K562 (cell line): Measurements from ENCODE around the gene CNDP2. TPM values are rescaled to one million over a fixed set of nuclear protein-coding genes. Genes with fewer than 3 reads are reported as not detected.

Source experiments
- ATAC-seq: fragments of 200-7000 bp; cut with Tn5 transposase; 3 replicates; pipeline ENCODE4 v1.9.1; 2020; ENCODE audit warnings: moderate library complexity
- BruUV-seq: library from RNA; stranded (reverse); fragments of 400-500 nt; replicated peaks from 2 replicates; lab custom pipeline; 2021; lab: Mats Ljungman, UMichigan
- CTCF ChIA-PET: fragments of 300-600 bp; formaldehyde crosslinking; extraction: SDS; loops from one replicate; lab custom pipeline; 2021; ENCODE audit warnings: low intra/inter-chr PET ratio; lab: Yijun Ruan, JAX
- POLR2A ChIA-PET: fragments of 300-600, 350-650 bp; sonication (Branson Sonifier 250); formaldehyde crosslinking; extraction: SDS; loops from one replicate; lab custom pipeline; 2021; ENCODE audit warnings: antibody characterized with exemption, inconsistent platforms; lab: Yijun Ruan, JAX
- DNase-seq, 4 experiments: peaks; one replicate each; pipeline versions ENCODE4 v3.0.0 to v3.0.0-alpha.2; 2011 to 2018; ENCODE audit warnings: low spot score in 3 of 4, mixed read lengths in 3 of 4; ENCODE audit errors: extremely low read depth in 1 of 4
- FAIRE-seq: peaks from 2 replicates; lab custom pipeline; 2011; peaks lifted over from hg19 to GRCh38; lab: Jason Lieb, UNC
- H2AFZ ChIP-seq: 2 replicates; pipeline ENCODE4 v1.6.0; 2011; ENCODE audit warnings: low read depth, low read length, control low read depth, inconsistent platforms
- H3K27ac ChIP-seq: fragments of 200-600 bp; 3 replicates; pipeline ENCODE4 v1.8.0; 2011; ENCODE audit warnings: low read depth, mild to moderate bottlenecking, control low read depth, inconsistent platforms, low read length, moderate library complexity, mixed read lengths; ENCODE audit errors: extremely low read depth
- H3K27me3 ChIP-seq, 2 experiments: fragments of 300-600 bp in 1 of 2; 2 replicates in 1 of 2; 3 replicates in 1 of 2; pipeline versions ENCODE4 v1.6.0 to v1.8.0; 2011; ENCODE audit warnings: inconsistent platforms in 2 of 2, low read length in 2 of 2, mild to moderate bottlenecking in 1 of 2, mixed read lengths in 1 of 2, moderate library complexity in 1 of 2; ENCODE audit not compliant: control insufficient read depth in 2 of 2, insufficient read depth in 2 of 2
- H3K36me3 ChIP-seq: fragments of 300-600 bp; 3 replicates; pipeline ENCODE4 v1.8.0; 2011; ENCODE audit warnings: mild to moderate bottlenecking, low read length, inconsistent platforms; ENCODE audit not compliant: control insufficient read depth, insufficient read depth
- H3K4me1 ChIP-seq, 2 experiments: fragments of 200-600 bp in 1 of 2; replicated peaks in 1 of 2; 2 replicates in 1 of 2; 3 replicates in 1 of 2; pipeline versions ENCODE4 v1.5.1 to v1.8.0; 2011; ENCODE audit warnings: inconsistent platforms in 2 of 2, low read length in 2 of 2, mild to moderate bottlenecking in 1 of 2, mixed read lengths in 1 of 2, moderate library complexity in 1 of 2; ENCODE audit not compliant: control insufficient read depth in 2 of 2, insufficient read depth in 2 of 2
- H3K4me2 ChIP-seq: 2 replicates; pipeline ENCODE4 v1.6.1; 2011; ENCODE audit warnings: low read length, control low read depth, inconsistent platforms, mixed read lengths; ENCODE audit not compliant: insufficient read depth
- H3K4me3 ChIP-seq: fragments of 200-600 bp; sonication (generic), shearing (Covaris generic); 2 replicates; pipeline ENCODE4 v1.5.1; 2016; ENCODE audit warnings: control low read depth, inconsistent platforms
- H3K79me2 ChIP-seq: fragments of 200-600 bp; 3 replicates; pipeline ENCODE4 v1.8.0; 2011; ENCODE audit warnings: low read length, inconsistent platforms; ENCODE audit not compliant: control insufficient read depth, insufficient read depth
- H3K9ac ChIP-seq, 2 experiments: 2 replicates each; pipeline versions ENCODE4 v1.6.0 to v1.6.1; 2011; ENCODE audit warnings: low read depth in 2 of 2, low read length in 2 of 2, control low read depth in 1 of 2, inconsistent platforms in 1 of 2, mild to moderate bottlenecking in 1 of 2, mixed read lengths in 1 of 2; ENCODE audit not compliant: insufficient read depth in 1 of 2
- H3K9me1 ChIP-seq: one replicate; pipeline ENCODE4 v1.6.0; 2011; ENCODE audit warnings: inconsistent platforms, mild to moderate bottlenecking, low read length, moderate library complexity; ENCODE audit not compliant: control insufficient read depth, insufficient read depth
- H3K9me3 ChIP-seq: replicated peaks from 2 replicates; pipeline ENCODE4 v1.5.1; 2011; ENCODE audit warnings: low read depth, low read length, inconsistent platforms; ENCODE audit not compliant: control insufficient read depth, insufficient read depth
- H4K20me1 ChIP-seq: replicated peaks from 2 replicates; pipeline ENCODE4 v1.6.1; 2011; ENCODE audit warnings: low read length, inconsistent platforms, mixed read lengths; ENCODE audit not compliant: control insufficient read depth, insufficient read depth
- ETV6 ChIP-seq, 3 experiments: fragments of 150-350 bp in 1 of 3; sonication (generic) in 1 of 3; formaldehyde crosslinking in 1 of 3; IDR thresholded peaks; 2 replicates each; pipeline versions ENCODE4 v1.6.1 to v1.8.0; 2014 to 2022; ENCODE audit warnings: borderline replicate concordance in 2 of 3, low read depth in 2 of 3, antibody characterized with exemption in 1 of 3, low read length in 1 of 3, mild to moderate bottlenecking in 1 of 3, missing genetic modification reagents in 1 of 3
- EZH2 ChIP-seq: IDR thresholded peaks from 2 replicates; pipeline ENCODE4 v1.6.1; 2012; ENCODE audit warnings: low read depth, mild to moderate bottlenecking, inconsistent platforms, low read length, borderline replicate concordance
- HNRNPUL1 ChIP-seq: fragments of 200-400 bp; formaldehyde crosslinking; IDR thresholded peaks from 2 replicates; pipeline ENCODE4 v1.6.1; 2017; ENCODE audit warnings: low read length
- IFI16 ChIP-seq: fragments of 250-450 bp; sonication (Bioruptor Pico); IDR thresholded peaks from 2 replicates; pipeline ENCODE4 v2.1.2; 2022; ENCODE audit warnings: mild to moderate bottlenecking, inconsistent platforms
- KDM5B ChIP-seq: fragments of 200-600 bp; sonication (generic); IDR thresholded peaks from 2 replicates; pipeline ENCODE4 v1.6.1; 2012; ENCODE audit warnings: low read depth, mild to moderate bottlenecking, moderate library complexity, low read length, control low read depth, inconsistent platforms; ENCODE audit not compliant: insufficient replicate concordance
- MEF2A ChIP-seq: IDR thresholded peaks from 2 replicates; pipeline ENCODE4 v1.6.1; 2011; ENCODE audit warnings: low read depth, mild to moderate bottlenecking, low read length, moderate library complexity; ENCODE audit not compliant: control insufficient read depth
- RBM22 ChIP-seq: fragments of 200-400 bp; formaldehyde crosslinking; IDR thresholded peaks from 2 replicates; pipeline ENCODE4 v1.6.1; 2018; ENCODE audit warnings: low read length, low read depth; ENCODE audit not compliant: poor library complexity, severe bottlenecking
- RCOR1 ChIP-seq, 2 experiments: IDR thresholded peaks; 2 replicates each; pipeline ENCODE4 v1.6.1; 2012; ENCODE audit warnings: low read depth in 2 of 2, low read length in 2 of 2, borderline replicate concordance in 1 of 2, improper control_type of control experiment in 1 of 2
- SMARCE1 ChIP-seq: fragments of 450-650 bp; IDR thresholded peaks from 2 replicates; pipeline ENCODE4 v1.7.1; 2016; ENCODE audit warnings: mild to moderate bottlenecking
- STAT5A ChIP-seq: IDR thresholded peaks from 2 replicates; pipeline ENCODE4 v1.6.1; 2012; ENCODE audit warnings: low read length, inconsistent platforms, borderline replicate concordance
- TEAD2 ChIP-seq: fragments of 450-650 bp; IDR thresholded peaks from 2 replicates; pipeline ENCODE4 v1.6.1; 2016; ENCODE audit warnings: missing genetic modification characterization, control low read depth, missing compliant biosample characterization
- ZBTB8A ChIP-seq: fragments of 450-650 bp; IDR thresholded peaks from 2 replicates; pipeline ENCODE4 v1.6.1; 2018; ENCODE audit warnings: mild to moderate bottlenecking, moderate library complexity; ENCODE audit not compliant: partially characterized antibody
- ZKSCAN1 ChIP-seq: fragments of 150-350 bp; IDR thresholded peaks from 2 replicates; pipeline ENCODE4 v1.6.1; 2016; ENCODE audit warnings: low read depth, low read length
- ZNF41 ChIP-seq: fragments of 250-450 bp; sonication (Bioruptor Pico); conservative IDR thresholded peaks from 2 replicates; pipeline ENCODE4 v1.4.0; 2020; ENCODE audit warnings: mild to moderate bottlenecking
- ZNF436 ChIP-seq: fragments of 250-450, 450-650 bp; sonication (Bioruptor Pico); formaldehyde crosslinking; IDR thresholded peaks from 2 replicates; pipeline ENCODE4 v1.7.0; 2020; ENCODE audit warnings: mild to moderate bottlenecking
- in situ Hi-C: fragments of 300-500 bp; cut with MboI; formaldehyde crosslinking; loops from 4 replicates; pipeline ENCODE4 v1.15.0; 2018; ENCODE audit warnings: inconsistent platforms, mixed read lengths
- intact Hi-C: fragments of 100-400 bp; cut with micrococcal nuclease; formaldehyde crosslinking; loops from 2 replicates; pipeline ENCODE4 v1.14.2; 2022
- polyA plus RNA-seq, 8 experiments: library from polyadenylated mRNA; depleted of rRNA in 4 of 8; stranded (reverse) in 5 of 8; unstranded in 3 of 8; fragments of >200 nt; fragmentation: Nextera tagmentation in 2 of 8; fragmentation: Illumina TruSeq in 1 of 8; extraction: Ambion mirVana in 2 of 8; extraction: Trizol in 1 of 8; gene quantifications; 2 replicates each; pipeline versions ENCODE4 v1.2.1 to v1.2.3, GENCODE V29; 2011 to 2014; ENCODE audit warnings: inconsistent platforms in 1 of 8, missing spikeins in 1 of 8
- total RNA-seq, 7 experiments: library from RNA; depleted of rRNA in 6 of 7; stranded (reverse); fragments of >200 nt in 6 of 7; fragmentation: Illumina TruSeq in 2 of 7; extraction: Trizol in 2 of 7; gene quantifications; 2 replicates each; pipeline versions ENCODE4 v1.2.1 to v1.2.3, GENCODE V29; 2011 to 2021; ENCODE audit warnings: low replicate concordance in 1 of 7
- TF ChIP-seq, protein P1 (sequence below): sonication (generic); formaldehyde crosslinking; IDR thresholded peaks from 2 replicates; pipeline ENCODE4 v1.8.0; 2022; ENCODE audit warnings: mild to moderate bottlenecking, missing genetic modification reagents, borderline replicate concordance
- TF ChIP-seq, protein P2 (sequence below): fragments of 250-450 bp; sonication (Bioruptor Pico); IDR thresholded peaks from 2 replicates; pipeline ENCODE4 v1.8.0; 2022; ENCODE audit warnings: inconsistent platforms, mild to moderate bottlenecking, moderate library complexity, borderline replicate concordance
- TF ChIP-seq, protein P3 (sequence below): fragments of 450-650 bp; IDR thresholded peaks from 2 replicates; pipeline ENCODE4 v1.6.1; 2018; ENCODE audit warnings: mild to moderate bottlenecking, low read depth; ENCODE audit not compliant: partially characterized antibody

The CNDP2 gene
- total and polyA plus RNA-seq, 9 of the 15 experiments (the other 6 are each of a cell fraction or from before 2014, with no cell fraction given) = 34.1 to 128 (median 53.8) TPM

GRCh38 chr18:74573053-74573452, 76.9 kb downstream of the CNDP2 start:
- Histone ChIP-seq H2AFZ (no peak overlapping the region), H4K20me1 (no peaks in the 10 kb centered on the region), H3K4me2 (no peak overlapping the region), H3K4me3 (no peak overlapping the region), H3K79me2 (no peaks in the 10 kb centered on the region), H3K9me1 (no peaks in the 10 kb centered on the region), H3K36me3 (no peaks in the 10 kb centered on the region), H3K9me3 (no peaks in the 10 kb centered on the region), H3K4me1 (no peaks in the 10 kb centered on the region; a peak in 1 of 5 replicates), H3K9ac (no peak overlapping the region), H3K27me3 (peaks cover 6 to 21% of the 10 kb centered on the region in 2 experiments), H3K27ac (no peak overlapping the region)
- DNase-seq (no peak), FAIRE-seq (no peak), ATAC-seq (no peak)
- ChIA-PET CTCF (no interaction called here), POLR2A (no interaction called here)
- no TSS peak for BruUV-seq
- intact Hi-C loops (no loop called here), in situ Hi-C loops (no loop called here)
- TF ChIP-seq RBM22 (no peak), RCOR1 (IDR thresholded peaks at IDR 0.05; ENCODE audit: borderline replicate concordance in 1 of 2, low read depth in 2 of 2, low read length in 2 of 2) (no peak), ZBTB8A (no peak), EZH2 (no peak), KDM5B (no peak), TEAD2 (no peak), ZKSCAN1 (no peak), SMARCE1 (no peak), STAT5A (no peak), MEF2A (no peak), ETV6 (IDR thresholded peaks at IDR 0.05; ENCODE audit: borderline replicate concordance in 1 of 2, low read depth in 2 of 2, low read length in 1 of 2) (no peak), ETV6 (CRISPR knock-in tag; IDR thresholded peaks at IDR 0.05; ENCODE audit: borderline replicate concordance) (no peak), ZNF41 (no peak), ZNF436 (CRISPR knock-in tag) (no peak), IFI16 (CRISPR knock-in tag) (no peak), HNRNPUL1 (no peak)
- TF ChIP-seq, protein P1, sequence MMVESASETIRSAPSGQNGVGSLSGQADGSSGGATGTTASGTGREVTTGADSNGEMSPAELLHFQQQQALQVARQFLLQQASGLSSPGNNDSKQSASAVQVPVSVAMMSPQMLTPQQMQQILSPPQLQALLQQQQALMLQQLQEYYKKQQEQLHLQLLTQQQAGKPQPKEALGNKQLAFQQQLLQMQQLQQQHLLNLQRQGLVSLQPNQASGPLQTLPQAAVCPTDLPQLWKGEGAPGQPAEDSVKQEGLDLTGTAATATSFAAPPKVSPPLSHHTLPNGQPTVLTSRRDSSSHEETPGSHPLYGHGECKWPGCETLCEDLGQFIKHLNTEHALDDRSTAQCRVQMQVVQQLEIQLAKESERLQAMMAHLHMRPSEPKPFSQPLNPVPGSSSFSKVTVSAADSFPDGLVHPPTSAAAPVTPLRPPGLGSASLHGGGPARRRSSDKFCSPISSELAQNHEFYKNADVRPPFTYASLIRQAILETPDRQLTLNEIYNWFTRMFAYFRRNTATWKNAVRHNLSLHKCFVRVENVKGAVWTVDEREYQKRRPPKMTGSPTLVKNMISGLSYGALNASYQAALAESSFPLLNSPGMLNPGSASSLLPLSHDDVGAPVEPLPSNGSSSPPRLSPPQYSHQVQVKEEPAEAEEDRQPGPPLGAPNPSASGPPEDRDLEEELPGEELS (CRISPR knock-in tag) = no peak
- TF ChIP-seq, protein P2, sequence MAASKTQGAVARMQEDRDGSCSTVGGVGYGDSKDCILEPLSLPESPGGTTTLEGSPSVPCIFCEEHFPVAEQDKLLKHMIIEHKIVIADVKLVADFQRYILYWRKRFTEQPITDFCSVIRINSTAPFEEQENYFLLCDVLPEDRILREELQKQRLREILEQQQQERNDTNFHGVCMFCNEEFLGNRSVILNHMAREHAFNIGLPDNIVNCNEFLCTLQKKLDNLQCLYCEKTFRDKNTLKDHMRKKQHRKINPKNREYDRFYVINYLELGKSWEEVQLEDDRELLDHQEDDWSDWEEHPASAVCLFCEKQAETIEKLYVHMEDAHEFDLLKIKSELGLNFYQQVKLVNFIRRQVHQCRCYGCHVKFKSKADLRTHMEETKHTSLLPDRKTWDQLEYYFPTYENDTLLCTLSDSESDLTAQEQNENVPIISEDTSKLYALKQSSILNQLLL (CRISPR knock-in tag) = no peak
- TF ChIP-seq, protein P3, sequence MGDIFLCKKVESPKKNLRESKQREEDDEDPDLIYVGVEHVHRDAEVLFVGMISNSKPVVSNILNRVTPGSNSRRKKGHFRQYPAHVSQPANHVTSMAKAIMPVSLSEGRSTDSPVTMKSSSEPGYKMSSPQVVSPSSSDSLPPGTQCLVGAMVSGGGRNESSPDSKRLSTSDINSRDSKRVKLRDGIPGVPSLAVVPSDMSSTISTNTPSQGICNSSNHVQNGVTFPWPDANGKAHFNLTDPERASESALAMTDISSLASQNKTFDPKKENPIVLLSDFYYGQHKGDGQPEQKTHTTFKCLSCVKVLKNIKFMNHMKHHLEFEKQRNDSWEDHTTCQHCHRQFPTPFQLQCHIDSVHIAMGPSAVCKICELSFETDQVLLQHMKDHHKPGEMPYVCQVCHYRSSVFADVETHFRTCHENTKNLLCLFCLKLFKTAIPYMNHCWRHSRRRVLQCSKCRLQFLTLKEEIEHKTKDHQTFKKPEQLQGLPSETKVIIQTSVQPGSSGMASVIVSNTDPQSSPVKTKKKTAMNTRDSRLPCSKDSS = no peak
